GM18502 (cell line): Measurements from ENCODE around the gene MCM5.
"Not testable (repeated sequence)": the region's sequence is repeated elsewhere in the genome, so short reads cannot be mapped to it uniquely, and the experiment has no call there.

Source experiments
- ATAC-seq: cut with Tn5 transposase; IDR thresholded peaks from one replicate; pipeline ENCODE4 v1.9.1; 2021; ENCODE audit warnings: mild to moderate bottlenecking; ENCODE audit not compliant: unreplicated experiment, poor library complexity

MCM5 gene

GRCh38 chr22:35465109-35465701, 65.3 kb downstream of the MCM5 start:
- no peak for ATAC-seq

- no peak for ATAC-seq
These were observed 67.9 kb downstream of the MCM5 start for GRCh38 chr22:35467681-35468434.

GRCh38 chr22:35470903-35471321, 71.0 kb downstream of the MCM5 start:
- no peak for ATAC-seq

GRCh38 chr22:35471566-35471965, 71.6 kb downstream of the MCM5 start:
- ATAC-seq: not testable (repeated sequence)

- ATAC-seq: no peak
These were observed 72.5 kb downstream of the MCM5 start for GRCh38 chr22:35472488-35472887.

- ATAC-seq: no peak
These were observed 74.0 kb downstream of the MCM5 start for GRCh38 chr22:35473971-35474370.
